HG03354 (cell line): ENCODE measurements around the gene COG4.

Experiments used
- ATAC-seq: cut with Tn5 transposase; IDR thresholded peaks from one replicate; pipeline ENCODE4 v1.9.1; 2021; ENCODE audit warnings: mild to moderate bottlenecking; ENCODE audit not compliant: unreplicated experiment, poor library complexity, severe bottlenecking

Gene COG4

GRCh38 chr16:70438585-70438968 is 84.8 kb downstream of the COG4 start:
- ATAC-seq: no peak

- no peak for ATAC-seq
Measured at GRCh38 chr16:70437582-70438557, 85.5 kb downstream of the COG4 start.

GRCh38 chr16:70437017-70437581 is 86.3 kb downstream of the COG4 start:
- ATAC-seq: no peak

- no peak for ATAC-seq
Measured at GRCh38 chr16:70434484-70435260, 88.7 kb downstream of the COG4 start.

GRCh38 chr16:70433458-70434103 is 89.8 kb downstream of the COG4 start:
- ATAC-seq: no peak

- no peak for ATAC-seq
Measured at GRCh38 chr16:70432723-70433457, 90.5 kb downstream of the COG4 start.

GRCh38 chr16:70432356-70432722 is 91.0 kb downstream of the COG4 start:
- no peak for ATAC-seq

GRCh38 chr16:70430667-70431536 is 92.5 kb downstream of the COG4 start:
- peak; percentile 52 for ATAC-seq
